HG03045 (cell line): ENCODE data around the gene CPT1B.
A peak's percentile ranks its signal among the peaks of the same experiment; 100 is the strongest.

ENCODE experiments used
- ATAC-seq: cut with Tn5 transposase; IDR thresholded peaks from one replicate; pipeline ENCODE4 v1.9.1; 2021; ENCODE audit warnings: mild to moderate bottlenecking, moderate library complexity; ENCODE audit not compliant: unreplicated experiment

CPT1B gene

GRCh38 chr22:50571264-50572175 lies 6.7 kb downstream of the CPT1B start:
- no peak for ATAC-seq

- no peak for ATAC-seq
These were observed 7.4 kb downstream of the CPT1B start for GRCh38 chr22:50570861-50571260.

- ATAC-seq, result no peak
These were observed 8.2 kb downstream of the CPT1B start for GRCh38 chr22:50569896-50570535.

- no peak for ATAC-seq
These were observed 9.2 kb downstream of the CPT1B start for GRCh38 chr22:50569041-50569459.

GRCh38 chr22:50568626-50569025 lies 9.6 kb downstream of the CPT1B start:
- no peak for ATAC-seq

- ATAC-seq, result no peak
These were observed 10.4 kb downstream of the CPT1B start for GRCh38 chr22:50567721-50568252.

GRCh38 chr22:50564289-50564688 lies 13.9 kb downstream of the CPT1B start:
- no peak for ATAC-seq

GRCh38 chr22:50563413-50564160 lies 14.6 kb downstream of the CPT1B start:
- ATAC-seq, result peak; percentile 16

GRCh38 chr22:50562523-50563412 lies 15.5 kb downstream of the CPT1B start, which contains the start of gene SYCE3:
SYCE3 (minus strand) TSS chr22:50562919; CDS start chr22:50556405, 6,514 bp downstream.
- ATAC-seq, result peak; percentile 86

- ATAC-seq, result no peak
These were observed 16.5 kb downstream of the CPT1B start for GRCh38 chr22:50561401-50562358.

- no peak for ATAC-seq
These were observed 18.2 kb downstream of the CPT1B start for GRCh38 chr22:50560034-50560433.

GRCh38 chr22:50556703-50557102 lies 21.5 kb downstream of the CPT1B start:
- ATAC-seq, result no peak

GRCh38 chr22:50553310-50553709 lies 24.9 kb downstream of the CPT1B start:
- ATAC-seq, result no peak

GRCh38 chr22:50551160-50551752 lies 27.0 kb downstream of the CPT1B start:
- no peak for ATAC-seq

GRCh38 chr22:50550395-50550794 lies 27.8 kb downstream of the CPT1B start:
- no peak for ATAC-seq

GRCh38 chr22:50548921-50549790 lies 29.1 kb downstream of the CPT1B start:
- ATAC-seq, result no peak

- no peak for ATAC-seq
These were observed 29.9 kb downstream of the CPT1B start for GRCh38 chr22:50548040-50548920.
